Activated B cell treated with CpG ODN at 0.5 μM for 24 hours (primary cell): Measurements from ENCODE around the gene DNM2. TPM values are rescaled to one million over a fixed set of nuclear protein-coding genes. Genes with fewer than 3 reads are reported as not detected.

Source experiments
- ATAC-seq: fragments of 200-7000 bp; cut with Tn5 transposase; one replicate; pipeline ENCODE4 v1.10.0; 2021; ENCODE audit warnings: low read depth, mild to moderate bottlenecking, moderate library complexity
- CTCF ChIA-PET: fragments of 350-600 bp; sonication (Branson Sonifier 250); formaldehyde crosslinking; loops from one replicate; lab custom pipeline; 2021; ENCODE audit warnings: antibody characterized with exemption; lab: Charles Lee
- POLR2A ChIA-PET: fragments of 350-600 bp; sonication (Branson Sonifier 250); formaldehyde crosslinking; loops from one replicate; lab custom pipeline; 2021; ENCODE audit warnings: antibody characterized with exemption; lab: Charles Lee
- DNase-seq: peaks from one replicate; pipeline ENCODE4 v3.0.0; 2022
- H3K27ac Mint-ChIP-seq: one replicate; pipeline ENCODE4 v1.8.0; 2020; ENCODE audit warnings: mixed read lengths
- H3K27me3 Mint-ChIP-seq: one replicate; pipeline ENCODE4 v1.8.0; 2021; ENCODE audit warnings: mixed read lengths
- H3K36me3 Mint-ChIP-seq: one replicate; pipeline ENCODE4 v1.8.0; 2021; ENCODE audit warnings: low read depth, mixed read lengths
- H3K4me1 Mint-ChIP-seq: one replicate; pipeline ENCODE4 v1.8.0; 2021; ENCODE audit warnings: mixed read lengths
- H3K4me3 Mint-ChIP-seq: one replicate; pipeline ENCODE4 v1.8.0; 2020; ENCODE audit warnings: mild to moderate bottlenecking, mixed read lengths
- H3K9me3 Mint-ChIP-seq: one replicate; pipeline ENCODE4 v1.8.0; 2020; ENCODE audit warnings: mixed read lengths
- intact Hi-C: fragments of 100-400 bp; cut with micrococcal nuclease; formaldehyde crosslinking; loops from one replicate; pipeline ENCODE4 v1.15.1; 2024
- total RNA-seq: library from RNA; stranded (reverse); gene quantifications from 2 replicates; pipeline ENCODE4 v1.2.3, GENCODE V29; 2022
- TF ChIP-seq, protein P1 (sequence below): fragments of 200-600 bp; IDR thresholded peaks from one replicate; pipeline ENCODE4 v1.8.0; 2022; ENCODE audit warnings: antibody characterized with exemption, mild to moderate bottlenecking

DNM2 gene
- total RNA-seq, 1 donor from 2014 or later, result 257 TPM

DNA sequence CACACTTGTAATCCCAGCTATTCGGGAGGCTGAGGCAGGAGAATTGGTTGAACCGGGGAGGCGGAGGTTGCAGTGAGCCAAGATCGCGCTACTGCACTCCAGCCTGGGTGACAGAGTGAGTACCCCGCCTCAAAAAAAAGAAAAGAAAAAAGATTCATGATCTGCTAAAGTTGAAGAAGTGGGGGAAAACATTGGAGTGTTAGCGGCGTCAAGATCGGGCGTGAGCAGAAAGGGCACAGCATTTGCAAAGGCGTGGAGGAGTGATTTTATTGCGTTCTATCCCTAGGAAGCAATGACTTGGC is 874 bp upstream of the DNM2 start:
- ChIA-PET CTCF (interaction anchor here (0.6 to 3.4 kb wide), 21 partner anchors 13 to 154 kb away, joined by 3 to 53 read pairs (median 5); partner anchors contain the start of genes CARM1, QTRT1 and TMED1), POLR2A (interaction anchor here (0.5 to 3.5 kb wide), 25 partner anchors 11 to 1724 kb away, joined by 3 to 43 read pairs (median 4); partner anchors contain the start of genes QTRT1, TMED1 and ZNF443)
- Mint-ChIP-seq H3K27me3 (no peaks in the 10 kb centered on the region), H3K9me3 (no peaks in the 10 kb centered on the region), H3K27ac (peak overlapping the region; percentile 80), H3K36me3 (peaks cover 24% of the 10 kb centered on the region), H3K4me3 (peak overlapping the region; percentile 91), H3K4me1 (peaks cover 46% of the 10 kb centered on the region)
- no peak for DNase-seq
- no peak for ATAC-seq
- intact Hi-C loops, result loop anchor here (1.0 to 2.0 kb wide), 9 partner anchors 14 to 154 kb away; partner anchors contain the start of genes CARM1 and TMED1
- TF ChIP-seq, protein P1, sequence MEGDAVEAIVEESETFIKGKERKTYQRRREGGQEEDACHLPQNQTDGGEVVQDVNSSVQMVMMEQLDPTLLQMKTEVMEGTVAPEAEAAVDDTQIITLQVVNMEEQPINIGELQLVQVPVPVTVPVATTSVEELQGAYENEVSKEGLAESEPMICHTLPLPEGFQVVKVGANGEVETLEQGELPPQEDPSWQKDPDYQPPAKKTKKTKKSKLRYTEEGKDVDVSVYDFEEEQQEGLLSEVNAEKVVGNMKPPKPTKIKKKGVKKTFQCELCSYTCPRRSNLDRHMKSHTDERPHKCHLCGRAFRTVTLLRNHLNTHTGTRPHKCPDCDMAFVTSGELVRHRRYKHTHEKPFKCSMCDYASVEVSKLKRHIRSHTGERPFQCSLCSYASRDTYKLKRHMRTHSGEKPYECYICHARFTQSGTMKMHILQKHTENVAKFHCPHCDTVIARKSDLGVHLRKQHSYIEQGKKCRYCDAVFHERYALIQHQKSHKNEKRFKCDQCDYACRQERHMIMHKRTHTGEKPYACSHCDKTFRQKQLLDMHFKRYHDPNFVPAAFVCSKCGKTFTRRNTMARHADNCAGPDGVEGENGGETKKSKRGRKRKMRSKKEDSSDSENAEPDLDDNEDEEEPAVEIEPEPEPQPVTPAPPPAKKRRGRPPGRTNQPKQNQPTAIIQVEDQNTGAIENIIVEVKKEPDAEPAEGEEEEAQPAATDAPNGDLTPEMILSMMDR, result no peak

DNA sequence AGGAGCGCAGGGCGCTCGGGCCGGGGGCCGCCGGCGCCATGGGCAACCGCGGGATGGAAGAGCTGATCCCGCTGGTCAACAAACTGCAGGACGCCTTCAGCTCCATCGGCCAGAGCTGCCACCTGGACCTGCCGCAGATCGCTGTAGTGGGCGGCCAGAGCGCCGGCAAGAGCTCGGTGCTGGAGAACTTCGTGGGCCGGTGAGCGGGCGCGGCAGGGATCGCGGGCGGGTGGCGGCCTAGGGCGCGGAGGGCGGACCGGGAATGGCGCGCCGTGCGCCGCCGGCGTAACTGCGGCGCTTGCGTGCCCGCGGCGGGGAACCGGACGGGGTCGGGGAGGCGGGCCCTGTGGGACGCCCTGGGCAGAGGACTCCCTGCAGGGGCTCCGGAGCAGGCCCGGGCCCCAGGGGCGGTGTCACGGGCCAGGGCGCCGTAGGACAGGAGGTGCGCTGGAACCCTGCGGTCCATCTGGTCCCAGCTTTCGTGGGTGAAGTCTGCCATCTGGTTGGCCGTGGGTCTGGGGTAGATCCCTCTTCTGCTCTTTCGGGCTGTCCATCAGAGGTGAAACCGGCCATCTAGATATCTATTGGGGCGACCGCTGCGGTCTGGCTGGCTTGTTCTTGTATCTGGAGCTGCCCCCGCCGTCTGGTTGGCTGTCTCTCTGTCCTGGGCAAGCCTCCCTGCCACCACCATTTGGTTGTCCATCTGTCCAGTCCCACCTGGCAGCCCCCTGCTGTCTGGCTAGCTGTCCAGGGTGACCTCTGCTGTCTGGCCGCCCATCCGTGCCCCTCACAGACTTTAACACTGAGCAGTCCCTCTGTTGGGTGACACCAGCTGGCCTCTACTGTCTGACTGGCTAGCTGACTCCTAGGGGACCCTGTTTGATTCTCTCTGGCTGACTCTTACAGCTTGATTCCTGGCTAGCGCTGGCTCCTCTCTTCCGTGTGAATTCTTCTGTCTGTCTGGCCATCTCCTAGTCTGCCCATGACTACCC is 622 bp downstream of the DNM2 start:
- Mint-ChIP-seq H3K4me1 (peaks cover 51% of the 10 kb centered on the region), H3K27ac (peak overlapping the region; percentile 73), H3K4me3 (peak overlapping the region; percentile 91), H3K36me3 (peaks cover 16% of the 10 kb centered on the region), H3K9me3 (no peaks in the 10 kb centered on the region), H3K27me3 (no peaks in the 10 kb centered on the region)
- intact Hi-C loops, result no loop called here
- peak; percentile 60 for DNase-seq
- POLR2A ChIA-PET, result interaction anchor here (0.6 to 3.5 kb wide), 22 partner anchors 9 to 715 kb away, joined by 3 to 43 read pairs (median 5); partner anchors contain the start of genes QTRT1 and TMED1
- TF ChIP-seq, protein P1, result no peak
- ATAC-seq, result no peak
- CTCF ChIA-PET, result interaction anchor here (0.7 to 3.4 kb wide), 17 partner anchors 13 to 153 kb away, joined by 3 to 53 read pairs (median 6); partner anchors contain the start of genes CARM1, QTRT1 and TMED1

DNA sequence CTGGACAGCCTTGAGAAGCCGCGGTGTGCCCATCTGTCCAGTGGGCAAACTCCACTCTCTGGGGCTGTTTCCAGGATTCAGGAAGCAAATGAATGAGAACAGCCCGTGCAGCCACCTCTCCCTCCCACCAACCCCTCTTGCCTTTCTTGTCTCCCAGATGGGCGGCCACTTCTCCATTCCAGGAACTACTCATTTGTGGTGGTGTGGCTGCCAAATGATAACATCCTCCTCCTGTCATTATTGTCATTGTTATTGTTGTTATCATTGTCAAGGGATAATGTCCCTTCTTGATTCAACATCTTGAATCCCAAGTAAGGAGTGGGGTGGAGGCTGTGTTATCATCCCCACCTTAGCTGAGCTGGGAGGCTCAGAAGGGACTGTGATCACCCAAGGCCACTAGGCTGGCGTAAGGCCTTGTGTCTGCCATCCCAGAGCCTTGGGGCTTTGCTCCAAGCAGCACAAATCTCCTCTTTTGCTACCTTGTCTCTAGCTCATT is 1.6 kb downstream of the DNM2 start:
- H3K27me3 Mint-ChIP-seq, result no peaks in the 10 kb centered on the region
- H3K9me3 Mint-ChIP-seq, result no peaks in the 10 kb centered on the region
- DNase-seq (no peak), ATAC-seq (no peak)
- POLR2A ChIA-PET, result interaction anchor here (0.8 to 3.5 kb wide), 4 partner anchors 40 to 116 kb away, joined by 3 to 43 read pairs (median 18); partner anchors contain the start of gene TMED1
- TF ChIP-seq, protein P1, result no peak
- CTCF ChIA-PET, result interaction anchor here (3.4 kb wide), 2 partner anchors 58 to 145 kb away, joined by 14 to 53 read pairs; no protein-coding TSS in a partner anchor
- H3K4me3 Mint-ChIP-seq, result peak overlapping the region; percentile 91
- intact Hi-C loops, result no loop called here
- H3K27ac Mint-ChIP-seq, result peak overlapping the region; percentile 43
- H3K36me3 Mint-ChIP-seq, result peaks cover 16% of the 10 kb centered on the region
- peaks cover 58% of the 10 kb centered on the region for H3K4me1 Mint-ChIP-seq

DNA sequence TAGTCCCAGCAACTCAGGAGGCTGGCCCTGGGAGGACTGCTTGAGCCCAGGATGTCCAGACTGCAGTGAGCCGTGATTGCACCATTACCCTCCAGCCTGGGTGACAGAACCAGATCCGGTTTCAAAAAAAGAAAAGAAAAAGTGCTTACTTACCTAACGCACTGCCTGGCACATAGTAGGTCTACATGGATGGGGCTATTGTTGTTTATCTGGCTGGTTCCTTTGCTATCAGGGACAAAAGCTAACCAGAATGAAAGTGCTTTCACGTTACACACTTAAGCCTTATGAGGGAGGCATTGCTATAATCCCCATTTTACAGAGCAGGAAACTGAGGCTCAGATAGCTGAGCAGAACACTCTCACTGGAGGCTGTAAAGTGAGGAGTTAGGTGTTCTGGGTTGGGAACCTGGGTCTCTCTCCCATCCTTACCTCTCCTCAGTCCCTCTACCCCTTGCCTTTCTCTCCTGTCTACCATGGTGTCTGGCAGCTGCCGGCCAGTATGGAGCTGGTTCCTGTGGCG is 2.8 kb downstream of the DNM2 start:
- no peaks in the 10 kb centered on the region for H3K27me3 Mint-ChIP-seq
- ATAC-seq, result no peak
- TF ChIP-seq, protein P1, result no peak
- ChIA-PET CTCF (interaction anchor here (1.1 kb wide), 1 partner anchor 144 kb away, joined by 3 read pairs; no protein-coding TSS in a partner anchor), POLR2A (interaction anchor here (0.6 to 1.2 kb wide), 3 partner anchors 23 to 115 kb away, joined by 3 read pairs; partner anchors contain the start of gene TMED1)
- intact Hi-C loops, result no loop called here
- H3K27ac Mint-ChIP-seq, result no peak overlapping the region
- H3K36me3 Mint-ChIP-seq, result peaks cover 20% of the 10 kb centered on the region
- DNase-seq, result no peak
- H3K9me3 Mint-ChIP-seq, result no peaks in the 10 kb centered on the region
- H3K4me3 Mint-ChIP-seq, result no peak overlapping the region
- peaks cover 60% of the 10 kb centered on the region for H3K4me1 Mint-ChIP-seq
